ENCODE data around the gene DLD.

The DLD gene

DNA sequence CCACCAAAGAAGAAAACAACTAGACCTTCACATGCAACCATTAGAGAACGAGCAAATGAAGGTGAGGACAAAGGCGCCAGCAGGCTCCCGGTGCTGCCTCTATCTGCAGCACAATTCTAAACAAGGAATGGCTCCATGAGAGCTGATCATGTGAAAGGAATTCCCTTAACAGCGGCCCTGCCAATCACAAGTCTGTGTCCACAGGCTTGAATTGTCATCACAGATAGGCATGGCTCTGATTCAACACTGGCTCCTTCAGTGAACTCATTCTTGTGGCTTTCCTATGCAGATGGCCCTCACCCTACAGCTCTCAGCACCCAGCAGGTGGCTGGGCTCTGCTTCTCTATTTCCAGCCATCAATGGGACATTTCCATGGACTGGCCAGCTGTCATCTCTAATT, 75.7 kb downstream of the DLD start:
- FAIRE-seq = no peak
- no peak for TF ChIP-seq POLR2AphosphoS5 (IDR thresholded peaks at IDR 0.05; ENCODE audit: low read depth, low read length)
- TF ChIP-seq TAF1 (IDR thresholded peaks at IDR 0.05; ENCODE audit: borderline replicate concordance, low read depth, low read length) = no peak
- TF ChIP-seq POLR2A (IDR thresholded peaks at IDR 0.05; ENCODE audit: low read depth, low read length) = no peak
- no peak for DNase-seq (ENCODE audit: insufficient read length)

DNA sequence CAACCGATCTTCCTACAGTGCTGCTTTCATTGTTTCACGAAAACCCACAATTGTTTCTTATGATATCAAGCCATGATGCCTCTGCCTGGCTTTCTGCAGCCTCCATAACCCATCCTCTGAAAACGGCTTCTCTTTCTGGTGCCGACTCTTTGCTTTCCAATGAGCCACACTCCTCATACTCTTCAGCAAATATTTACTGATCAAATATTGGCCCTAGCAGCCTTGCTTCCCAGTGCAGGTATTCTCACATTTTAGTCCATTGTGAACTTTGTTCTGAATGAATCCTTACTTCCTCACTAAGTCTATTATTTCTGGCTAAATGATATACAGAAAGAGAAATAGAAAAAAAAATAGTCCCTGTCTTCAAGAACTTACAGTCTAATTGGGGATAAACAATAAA, 76.4 kb downstream of the DLD start:
- FAIRE-seq = no peak
- DNase-seq (ENCODE audit: insufficient read length) = no peak
- TF ChIP-seq POLR2AphosphoS5 (IDR thresholded peaks at IDR 0.05; ENCODE audit: low read depth, low read length) = no peak
- no peak for TF ChIP-seq POLR2A (IDR thresholded peaks at IDR 0.05; ENCODE audit: low read depth, low read length)
- no peak for TF ChIP-seq TAF1 (IDR thresholded peaks at IDR 0.05; ENCODE audit: borderline replicate concordance, low read depth, low read length)

DNA sequence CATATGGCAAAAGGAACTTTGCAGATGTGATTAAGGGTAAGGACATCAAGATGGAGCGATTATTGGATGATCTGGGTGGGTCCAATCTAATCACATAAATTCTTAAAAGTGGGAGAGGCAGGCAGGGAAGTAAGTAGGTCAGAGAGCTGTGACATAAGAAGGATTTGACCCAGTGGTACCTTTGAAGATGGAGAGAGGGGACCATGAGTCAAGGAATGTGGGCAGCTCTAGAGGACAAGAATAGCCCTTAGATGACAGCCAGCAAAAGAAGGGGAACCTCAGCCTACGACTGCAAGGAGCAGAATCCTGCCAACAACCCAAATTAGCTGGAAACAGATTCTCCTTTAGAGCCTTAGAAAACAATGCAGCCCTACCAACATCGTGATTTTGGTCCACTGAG, 77.5 kb downstream of the DLD start:
- no peak for DNase-seq (ENCODE audit: insufficient read length)
- no peak for FAIRE-seq
- TF ChIP-seq POLR2A (IDR thresholded peaks at IDR 0.05; ENCODE audit: low read depth, low read length) (no peak), POLR2AphosphoS5 (IDR thresholded peaks at IDR 0.05; ENCODE audit: low read depth, low read length) (no peak), TAF1 (IDR thresholded peaks at IDR 0.05; ENCODE audit: borderline replicate concordance, low read depth, low read length) (no peak)

DNA sequence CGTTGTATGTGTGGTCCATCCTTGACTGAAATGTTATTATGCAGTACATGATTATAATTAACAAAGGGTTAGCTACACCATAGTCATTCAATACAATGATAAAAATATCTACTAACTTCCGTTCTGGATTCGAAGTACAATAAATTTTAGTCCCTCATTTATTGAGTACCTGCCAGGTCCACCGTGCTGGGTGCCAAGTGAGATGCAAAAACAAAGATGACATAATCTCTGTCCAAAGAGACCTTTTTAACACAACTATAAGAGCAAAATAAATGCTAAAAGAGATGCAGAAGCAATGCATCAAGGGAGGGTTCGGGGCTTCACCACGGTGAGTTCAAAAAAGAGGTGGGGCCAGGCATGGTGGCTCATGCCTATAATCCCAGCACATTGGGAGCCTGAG, 78.9 kb downstream of the DLD start:
- DNase-seq (ENCODE audit: insufficient read length) (no peak), FAIRE-seq (no peak)
- TF ChIP-seq POLR2AphosphoS5 (IDR thresholded peaks at IDR 0.05; ENCODE audit: low read depth, low read length) = no peak
- TF ChIP-seq TAF1 (IDR thresholded peaks at IDR 0.05; ENCODE audit: borderline replicate concordance, low read depth, low read length) = no peak
- no peak for TF ChIP-seq POLR2A (IDR thresholded peaks at IDR 0.05; ENCODE audit: low read depth, low read length)

All from GM12892 (cell line).